HepG2 (cell line): Measurements from ENCODE around the gene SLC25A48.

ENCODE experiments used
- ATF1 ChIP-seq: IDR thresholded peaks from 2 replicates; pipeline ENCODE4 v1.6.1; 2016; ENCODE audit warnings: mild to moderate bottlenecking, control low read depth
- BORCS8-MEF2B ChIP-seq: sonication (generic); formaldehyde crosslinking; IDR thresholded peaks from 2 replicates; pipeline ENCODE4 v1.8.0; 2022; ENCODE audit warnings: mild to moderate bottlenecking, missing genetic modification reagents
- KLF12 ChIP-seq: sonication (generic); formaldehyde crosslinking; IDR thresholded peaks from 2 replicates; pipeline ENCODE4 v1.4.0; 2020; ENCODE audit warnings: missing genetic modification reagents, borderline replicate concordance
- MTA3 ChIP-seq: sonication (generic); formaldehyde crosslinking; IDR thresholded peaks from 2 replicates; pipeline ENCODE4 v1.4.0; 2020; ENCODE audit warnings: missing genetic modification reagents
- NFIC ChIP-seq: IDR thresholded peaks from 2 replicates; pipeline ENCODE4 v1.6.1; 2012; ENCODE audit warnings: mild to moderate bottlenecking, low read length, inconsistent platforms
- RCOR2 ChIP-seq: IDR thresholded peaks from 2 replicates; pipeline ENCODE4 v1.6.1; 2016; ENCODE audit warnings: missing biosample characterization, missing genetic modification reagents
- THRA ChIP-seq: sonication (generic); formaldehyde crosslinking; IDR thresholded peaks from 2 replicates; pipeline ENCODE4 v1.4.0; 2020; ENCODE audit warnings: missing genetic modification reagents, borderline replicate concordance
- ZNF768 ChIP-seq: sonication (generic); formaldehyde crosslinking; IDR thresholded peaks from 2 replicates; pipeline ENCODE4 v1.4.0; 2020; ENCODE audit warnings: missing genetic modification reagents
- TF ChIP-seq, protein P1 (sequence below): IDR thresholded peaks from 2 replicates; pipeline ENCODE4 v1.6.1; 2016; ENCODE audit warnings: missing biosample characterization, missing genetic modification reagents, low read depth

DNA sequence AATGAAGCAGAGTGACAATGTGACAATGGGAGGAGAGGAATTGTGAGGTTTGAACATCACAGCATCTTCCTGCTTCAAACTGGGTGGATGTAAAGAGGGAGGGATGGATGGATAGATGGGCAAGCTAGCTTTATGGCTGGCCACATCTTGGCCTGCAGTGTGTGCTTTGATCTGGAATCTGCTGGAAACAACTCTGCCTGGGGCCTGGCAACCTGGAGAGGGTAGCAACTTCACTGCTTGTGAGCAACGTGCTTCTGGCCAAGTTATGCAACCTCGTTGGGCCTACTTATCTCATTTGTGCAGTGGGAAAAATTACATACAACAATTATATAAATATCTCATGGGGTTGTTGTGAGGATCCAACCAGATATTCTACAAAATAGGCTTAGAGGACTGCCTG lies 55.8 kb downstream of the SLC25A48 start:
- TF ChIP-seq BORCS8-MEF2B (CRISPR knock-in tag), result no peak
- TF ChIP-seq THRA (CRISPR knock-in tag), result no peak
- no peak for TF ChIP-seq MTA3 (CRISPR knock-in tag)
- TF ChIP-seq RCOR2, result no peak
- TF ChIP-seq ATF1 (CRISPR knock-in tag), result no peak
- TF ChIP-seq NFIC, result no peak
- TF ChIP-seq, protein P1, sequence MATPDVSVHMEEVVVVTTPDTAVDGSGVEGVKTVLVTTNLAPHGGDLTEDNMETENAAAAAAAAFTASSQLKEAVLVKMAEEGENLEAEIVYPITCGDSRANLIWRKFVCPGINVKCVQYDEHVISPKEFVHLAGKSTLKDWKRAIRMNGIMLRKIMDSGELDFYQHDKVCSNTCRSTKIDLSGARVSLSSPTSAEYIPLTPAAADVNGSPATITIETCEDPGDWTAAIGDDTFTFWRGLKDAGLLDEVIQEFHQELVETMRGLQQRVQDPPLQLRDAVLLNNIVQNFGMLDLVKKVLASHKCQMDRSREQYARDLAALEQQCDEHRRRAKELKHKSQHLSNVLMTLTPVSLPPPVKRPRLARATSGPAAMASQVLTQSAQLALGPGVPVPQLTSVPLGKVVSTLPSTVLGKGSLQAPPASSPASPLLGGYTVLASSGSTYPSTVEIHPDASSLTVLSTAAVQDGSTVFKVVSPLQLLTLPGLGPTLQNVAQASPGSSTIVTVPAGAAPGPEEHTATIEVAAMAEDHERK (CRISPR knock-in tag), result no peak
- no peak for TF ChIP-seq KLF12
- TF ChIP-seq ZNF768 (CRISPR knock-in tag), result no peak
